ENCODE measurements around the gene AKAP7.

AKAP7 gene

DNA sequence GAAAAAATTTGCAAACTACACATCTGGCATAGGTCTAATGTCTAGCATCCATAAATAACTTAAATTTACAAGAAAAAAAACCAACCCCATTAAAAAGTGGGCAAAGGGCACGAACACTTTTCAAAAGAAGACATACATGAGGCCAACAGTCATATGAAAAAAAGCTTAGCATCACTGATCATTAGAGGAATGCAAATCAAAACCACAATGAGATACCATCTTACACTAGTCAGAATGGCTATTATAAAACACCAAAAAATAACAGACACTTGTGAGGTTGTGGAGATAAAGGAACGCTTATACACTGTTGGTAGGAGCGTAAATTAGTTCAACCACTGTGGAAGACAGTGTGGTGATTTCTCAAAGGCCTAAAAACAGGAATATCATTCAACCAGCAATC, 38.5 kb upstream of the AKAP7 start:
- Histone ChIP-seq H3K4me2 (ENCODE audit: insufficient read depth, low read length) (no peak overlapping the region), H3K9me3 (ENCODE audit: insufficient read depth, low read length, severe bottlenecking) (no peaks in the 10 kb centered on the region)
- TF ChIP-seq EZH2 (IDR thresholded peaks at IDR 0.05; ENCODE audit: borderline replicate concordance, low read depth, low read length, severe bottlenecking): no peak
- TF ChIP-seq, protein P1, sequence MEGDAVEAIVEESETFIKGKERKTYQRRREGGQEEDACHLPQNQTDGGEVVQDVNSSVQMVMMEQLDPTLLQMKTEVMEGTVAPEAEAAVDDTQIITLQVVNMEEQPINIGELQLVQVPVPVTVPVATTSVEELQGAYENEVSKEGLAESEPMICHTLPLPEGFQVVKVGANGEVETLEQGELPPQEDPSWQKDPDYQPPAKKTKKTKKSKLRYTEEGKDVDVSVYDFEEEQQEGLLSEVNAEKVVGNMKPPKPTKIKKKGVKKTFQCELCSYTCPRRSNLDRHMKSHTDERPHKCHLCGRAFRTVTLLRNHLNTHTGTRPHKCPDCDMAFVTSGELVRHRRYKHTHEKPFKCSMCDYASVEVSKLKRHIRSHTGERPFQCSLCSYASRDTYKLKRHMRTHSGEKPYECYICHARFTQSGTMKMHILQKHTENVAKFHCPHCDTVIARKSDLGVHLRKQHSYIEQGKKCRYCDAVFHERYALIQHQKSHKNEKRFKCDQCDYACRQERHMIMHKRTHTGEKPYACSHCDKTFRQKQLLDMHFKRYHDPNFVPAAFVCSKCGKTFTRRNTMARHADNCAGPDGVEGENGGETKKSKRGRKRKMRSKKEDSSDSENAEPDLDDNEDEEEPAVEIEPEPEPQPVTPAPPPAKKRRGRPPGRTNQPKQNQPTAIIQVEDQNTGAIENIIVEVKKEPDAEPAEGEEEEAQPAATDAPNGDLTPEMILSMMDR (IDR thresholded peaks at IDR 0.05; ENCODE audit: borderline replicate concordance, extremely low read depth, low read length, poor library complexity, severe bottlenecking): no peak

DNA sequence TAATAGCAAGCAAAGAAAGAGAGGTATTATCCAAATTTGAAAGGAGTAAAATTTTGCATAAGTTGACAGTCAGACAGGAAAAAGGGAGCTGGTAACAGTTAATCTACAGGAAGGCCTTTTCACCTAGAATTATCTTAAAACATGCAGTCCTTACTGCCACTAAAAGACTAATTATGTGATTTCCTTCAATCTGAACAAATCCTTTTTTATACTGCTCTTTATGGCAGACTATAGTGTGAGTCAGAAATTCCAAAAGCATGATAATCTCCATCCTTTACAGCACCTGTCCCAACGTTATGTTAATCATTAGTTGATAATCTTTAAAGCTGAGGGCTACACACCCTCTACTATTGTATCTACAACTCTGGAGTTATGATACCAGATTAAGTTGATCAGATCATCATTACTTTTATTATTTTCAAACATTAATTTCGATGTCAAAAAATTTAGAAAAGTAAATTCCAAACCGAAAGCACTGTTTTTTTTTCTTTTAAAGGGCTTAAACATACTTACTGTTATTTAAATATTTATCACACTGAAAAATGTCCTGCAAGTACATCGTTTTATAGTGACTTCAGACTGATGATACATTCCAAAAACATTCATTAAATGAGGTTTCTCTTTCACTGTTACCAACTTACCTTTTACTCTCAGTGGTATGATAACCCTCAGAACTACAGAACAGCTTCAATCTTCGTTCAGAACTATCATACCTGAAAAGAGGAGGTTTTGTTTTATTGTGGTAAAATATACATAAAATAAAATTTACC, 33.2 kb upstream of the AKAP7 start:
- Histone ChIP-seq H3K27ac (ENCODE audit: low read length) (no peak overlapping the region), H3K4me2 (ENCODE audit: insufficient read depth, low read length) (no peak overlapping the region), H3K4me3 (ENCODE audit: low read depth in 1 of 2, low read length in 2 of 2) (no peak overlapping the region), H2AFZ (ENCODE audit: low read depth, low read length) (no peak overlapping the region), H3K9ac (ENCODE audit: low read depth, low read length) (no peak overlapping the region), H3K27me3 (ENCODE audit: insufficient read depth, low read length, poor library complexity) (no peaks in the 10 kb centered on the region), H3K4me1 (ENCODE audit: insufficient read depth, low read length) (no peaks in the 10 kb centered on the region), H3K9me3 (ENCODE audit: insufficient read depth, low read length, severe bottlenecking) (no peaks in the 10 kb centered on the region), H3K79me2 (ENCODE audit: insufficient read depth, low read length) (no peaks in the 10 kb centered on the region), H3K36me3 (ENCODE audit: insufficient read depth, low read length) (no peaks in the 10 kb centered on the region), H4K20me1 (ENCODE audit: insufficient read depth, low read length) (no peaks in the 10 kb centered on the region)
- DNase-seq (no peak), ATAC-seq (ENCODE audit: insufficient read depth, low read depth) (no peak)
- no peak for TF ChIP-seq EZH2 (IDR thresholded peaks at IDR 0.05; ENCODE audit: borderline replicate concordance, low read depth, low read length, severe bottlenecking)
- TF ChIP-seq, protein P1 (IDR thresholded peaks at IDR 0.05; ENCODE audit: borderline replicate concordance, extremely low read depth, low read length, poor library complexity, severe bottlenecking): no peak

More for the DNA sequence above, 38.5 kb upstream of the AKAP7 start:
- Histone ChIP-seq H3K36me3 (ENCODE audit: insufficient read depth, low read length) (no peaks in the 10 kb centered on the region), H3K27me3 (ENCODE audit: insufficient read depth, low read length, poor library complexity) (no peaks in the 10 kb centered on the region), H3K9ac (ENCODE audit: low read depth, low read length) (no peak overlapping the region), H2AFZ (ENCODE audit: low read depth, low read length) (no peak overlapping the region), H4K20me1 (ENCODE audit: insufficient read depth, low read length) (no peaks in the 10 kb centered on the region), H3K4me3 (ENCODE audit: low read depth in 1 of 2, low read length in 2 of 2) (no peak overlapping the region), H3K79me2 (ENCODE audit: insufficient read depth, low read length) (no peaks in the 10 kb centered on the region), H3K4me1 (ENCODE audit: insufficient read depth, low read length) (no peaks in the 10 kb centered on the region), H3K27ac (ENCODE audit: low read length) (no peak overlapping the region)
- ATAC-seq (ENCODE audit: insufficient read depth, low read depth) (no peak), DNase-seq (no peak)

DNA sequence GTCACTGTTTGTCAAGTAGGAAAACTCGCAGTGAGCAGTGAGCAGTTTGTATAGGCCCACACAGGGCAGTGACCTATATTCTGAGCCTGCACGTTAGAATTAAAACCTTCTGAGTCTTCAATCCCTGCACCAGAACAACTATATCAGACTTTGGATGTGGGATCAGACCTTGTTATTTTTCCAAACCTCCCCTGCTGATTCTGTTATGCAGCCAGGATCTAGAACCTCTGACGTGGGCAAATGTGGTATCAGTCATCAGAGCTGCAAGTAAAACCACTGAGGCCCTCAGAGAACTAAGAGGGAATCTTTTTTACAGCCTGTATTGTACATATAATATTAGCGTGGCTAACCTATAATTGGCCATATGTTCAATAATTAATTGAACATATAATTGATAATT, 32.0 kb upstream of the AKAP7 start:
- Histone ChIP-seq H4K20me1 (ENCODE audit: insufficient read depth, low read length) (no peaks in the 10 kb centered on the region), H3K36me3 (ENCODE audit: insufficient read depth, low read length) (no peaks in the 10 kb centered on the region), H3K27me3 (ENCODE audit: insufficient read depth, low read length, poor library complexity) (no peaks in the 10 kb centered on the region), H3K27ac (ENCODE audit: low read length) (no peak overlapping the region), H3K79me2 (ENCODE audit: insufficient read depth, low read length) (no peaks in the 10 kb centered on the region), H3K9ac (ENCODE audit: low read depth, low read length) (no peak overlapping the region), H3K4me3 (ENCODE audit: low read depth in 1 of 2, low read length in 2 of 2) (no peak overlapping the region), H3K9me3 (ENCODE audit: insufficient read depth, low read length, severe bottlenecking) (no peaks in the 10 kb centered on the region), H2AFZ (ENCODE audit: low read depth, low read length) (no peak overlapping the region), H3K4me1 (ENCODE audit: insufficient read depth, low read length) (no peaks in the 10 kb centered on the region), H3K4me2 (ENCODE audit: insufficient read depth, low read length) (no peak overlapping the region)
- no peak for DNase-seq
- no peak for ATAC-seq (ENCODE audit: insufficient read depth, low read depth)
- TF ChIP-seq EZH2 (IDR thresholded peaks at IDR 0.05; ENCODE audit: borderline replicate concordance, low read depth, low read length, severe bottlenecking): no peak
- TF ChIP-seq, protein P1 (IDR thresholded peaks at IDR 0.05; ENCODE audit: borderline replicate concordance, extremely low read depth, low read length, poor library complexity, severe bottlenecking): no peak
